OCI-LY3 (cell line): ENCODE results near the gene SMG5.

Experiments used
- H2AFZ ChIP-seq: fragments of 200-600, 300-600 bp; shearing (Covaris generic); 2 replicates; pipeline ENCODE4 v1.6.0; 2014; ENCODE audit warnings: antibody characterized with exemption, low read depth, low read length
- H3K27ac ChIP-seq: fragments of 200-600, 300-600 bp; sonication (generic); 2 replicates; pipeline ENCODE4 v1.5.1; 2014; ENCODE audit warnings: mild to moderate bottlenecking, low read length, moderate library complexity, mixed read lengths
- H3K27me3 ChIP-seq: fragments of 200-600, 300-600 bp; sonication (generic); 2 replicates; pipeline ENCODE4 v1.6.1; 2014; ENCODE audit warnings: low read depth, low read length, mixed read lengths
- H3K36me3 ChIP-seq: fragments of 200-600, 300-600 bp; sonication (generic); replicated peaks from 2 replicates; pipeline ENCODE3; 2014; ENCODE audit warnings: low read depth, low read length, mixed read lengths
- H3K4me1 ChIP-seq: fragments of 300-600, 200-600 bp; sonication (generic); 2 replicates; pipeline ENCODE4 v1.6.1; 2014; ENCODE audit warnings: low read length, mixed read lengths
- H3K4me2 ChIP-seq: fragments of 200-600, 300-600 bp; sonication (generic); 2 replicates; pipeline ENCODE4 v1.6.1; 2014; ENCODE audit warnings: low read length, mixed read lengths
- H3K4me3 ChIP-seq: fragments of 300-600, 200-600 bp; sonication (generic); 2 replicates; pipeline ENCODE4 v1.5.1; 2014; ENCODE audit warnings: antibody characterized with exemption, mild to moderate bottlenecking, low read length, moderate library complexity
- H3K79me2 ChIP-seq: fragments of 300-600, 200-600 bp; shearing (Covaris generic); 2 replicates; pipeline ENCODE4 v1.6.1; 2014; ENCODE audit warnings: mild to moderate bottlenecking, low read length, mixed read lengths
- H3K9ac ChIP-seq: fragments of 300-600, 200-600 bp; shearing (Covaris generic); 2 replicates; pipeline ENCODE4 v1.6.0; 2014; ENCODE audit warnings: mild to moderate bottlenecking, low read length, moderate library complexity
- H3K9me3 ChIP-seq: fragments of 200-600, 300-600 bp; shearing (Covaris generic); 2 replicates; pipeline ENCODE4 v1.6.1; 2014; ENCODE audit warnings: low read length, mixed read lengths; ENCODE audit not compliant: insufficient read depth
- H4K20me1 ChIP-seq: fragments of 200-600, 300-600 bp; sonication (generic); 2 replicates; pipeline ENCODE4 v1.6.1; 2016; ENCODE audit warnings: low read length, mixed read lengths; ENCODE audit not compliant: insufficient read depth
- CTCF ChIP-seq: fragments of 200-600, 300-600 bp; sonication (generic); IDR thresholded peaks from 2 replicates; pipeline ENCODE4 v1.5.1; 2014; ENCODE audit warnings: antibody characterized with exemption, low read length, low read depth
- EZH2phosphoT487 ChIP-seq: fragments of 200-600 bp; shearing (Covaris generic); IDR thresholded peaks from 2 replicates; pipeline ENCODE4 v1.6.1; 2018; ENCODE audit warnings: antibody characterized with exemption, mixed run types, low read depth

SMG5 gene

GRCh38 chr1:156303241-156303640 lies 20.6 kb upstream of the SMG5 start:
- TF ChIP-seq EZH2phosphoT487, result no peak
- TF ChIP-seq CTCF, result no peak
- H3K36me3 ChIP-seq, result peaks cover 23% of the 10 kb centered on the region
- H4K20me1 ChIP-seq, result no peaks in the 10 kb centered on the region
- no peaks in the 10 kb centered on the region for H3K79me2 ChIP-seq
- H3K4me3 ChIP-seq, result no peak overlapping the region
- no peaks in the 10 kb centered on the region for H3K4me1 ChIP-seq
- no peaks in the 10 kb centered on the region for H3K27me3 ChIP-seq
- no peak overlapping the region for H3K9ac ChIP-seq
- no peak overlapping the region for H3K27ac ChIP-seq
- H2AFZ ChIP-seq, result no peak overlapping the region
- no peaks in the 10 kb centered on the region for H3K9me3 ChIP-seq
- no peak overlapping the region for H3K4me2 ChIP-seq

GRCh38 chr1:156298852-156299357 lies 16.3 kb upstream of the SMG5 start, which contains the start of gene VHLL:
Gene VHLL (minus strand): TSS chr1:156299307. CDS start chr1:156299189, 118 bp downstream.
- TF ChIP-seq CTCF (no peak), EZH2phosphoT487 (no peak)
- no peak within 1 kb of the TSS for H3K9ac ChIP-seq
- H3K4me1 ChIP-seq, result peaks cover 11% of the 10 kb centered on the region
- H3K9me3 ChIP-seq, result no peaks in the 10 kb centered on the region
- H3K4me3 ChIP-seq, result no peak within 1 kb of the TSS
- no peak within 1 kb of the TSS for H3K27ac ChIP-seq
- H3K27me3 ChIP-seq, result no peaks in the 10 kb centered on the region
- peaks cover 12% of the 10 kb centered on the region for H3K36me3 ChIP-seq
- no peak within 1 kb of the TSS for H3K4me2 ChIP-seq
- H3K79me2 ChIP-seq, result no peaks in the 10 kb centered on the region; the same call in 1 of the 2 replicates
- no peak within 1 kb of the TSS for H2AFZ ChIP-seq
- H4K20me1 ChIP-seq, result no peaks in the 10 kb centered on the region

- TF ChIP-seq EZH2phosphoT487 (no peak), CTCF (no peak)
- H3K36me3 ChIP-seq, result peaks cover 9% of the 10 kb centered on the region
- H3K79me2 ChIP-seq, result no peaks in the 10 kb centered on the region; the same call in 1 of the 2 replicates
- no peaks in the 10 kb centered on the region for H3K9me3 ChIP-seq
- H3K4me3 ChIP-seq, result peak within 1 kb of the TSS; percentile 89
- no peaks in the 10 kb centered on the region for H4K20me1 ChIP-seq
- H3K27ac ChIP-seq, result no peak within 1 kb of the TSS
- peak within 1 kb of the TSS; percentile 71 for H3K9ac ChIP-seq
- H3K4me1 ChIP-seq, result peaks cover 11% of the 10 kb centered on the region
- peak within 1 kb of the TSS; percentile 88 for H3K4me2 ChIP-seq
- H3K27me3 ChIP-seq, result no peaks in the 10 kb centered on the region
- peak within 1 kb of the TSS; percentile 91 for H2AFZ ChIP-seq
Measured at GRCh38 chr1:156295391-156295947, 12.8 kb upstream of the SMG5 start, which contains the start of gene GLMP. Gene GLMP (minus strand): TSS chr1:156295679. CDS start chr1:156295645, 34 bp downstream.

- Histone ChIP-seq H4K20me1 (no peaks in the 10 kb centered on the region), H2AFZ (no peak overlapping the region), H3K4me3 (no peak overlapping the region), H3K4me2 (no peak overlapping the region), H3K27ac (no peak overlapping the region), H3K4me1 (peaks cover 11% of the 10 kb centered on the region), H3K36me3 (peaks cover 10% of the 10 kb centered on the region), H3K27me3 (no peaks in the 10 kb centered on the region), H3K9ac (no peak overlapping the region), H3K9me3 (no peaks in the 10 kb centered on the region), H3K79me2 (no peaks in the 10 kb centered on the region; the same call in 1 of the 2 replicates)
- TF ChIP-seq EZH2phosphoT487 (no peak), CTCF (no peak)
Measured at GRCh38 chr1:156293895-156294294, 11.3 kb upstream of the SMG5 start.
